HG03280 (cell line): ENCODE results near the gene SIT1.

Experiments
- ATAC-seq: cut with Tn5 transposase; IDR thresholded peaks from one replicate; pipeline ENCODE4 v1.9.1; 2021; ENCODE audit warnings: mild to moderate bottlenecking, moderate library complexity; ENCODE audit not compliant: unreplicated experiment

SIT1 gene

GRCh38 chr9:35650341-35651158, at the start of gene SIT1:
Gene SIT1 (minus strand): TSS chr9:35650931. CDS start chr9:35650853, 78 bp downstream.
- no peak for ATAC-seq

- no peak for ATAC-seq
These were observed 49.3 kb upstream of the SIT1 start for GRCh38 chr9:35700031-35700430.

- no peak for ATAC-seq
These were observed 47.5 kb upstream of the SIT1 start for GRCh38 chr9:35698231-35698630.

GRCh38 chr9:35697486-35697885, 46.8 kb upstream of the SIT1 start:
- no peak for ATAC-seq

GRCh38 chr9:35696520-35697215, 45.9 kb upstream of the SIT1 start:
- peak; percentile 80 for ATAC-seq

GRCh38 chr9:35695943-35696401, 45.2 kb upstream of the SIT1 start:
- no peak for ATAC-seq

GRCh38 chr9:35691757-35692301, 41.1 kb upstream of the SIT1 start:
- ATAC-seq, result no peak

- no peak for ATAC-seq
These were observed 40.6 kb upstream of the SIT1 start for GRCh38 chr9:35691334-35691650.

- no peak for ATAC-seq
These were observed 40.0 kb upstream of the SIT1 start for GRCh38 chr9:35690614-35691333.

- no peak for ATAC-seq
These were observed 39.5 kb upstream of the SIT1 start for GRCh38 chr9:35690294-35690613.

GRCh38 chr9:35689542-35690293, 39.0 kb upstream of the SIT1 start, which contains the start of gene TPM2:
Gene TPM2 (minus strand): TSS chr9:35689925. CDS start chr9:35689817, 108 bp downstream.
- ATAC-seq, result no peak

GRCh38 chr9:35688558-35689541, 38.1 kb upstream of the SIT1 start:
- no peak for ATAC-seq

- no peak for ATAC-seq
These were observed 37.3 kb upstream of the SIT1 start for GRCh38 chr9:35687972-35688557.

- no peak for ATAC-seq
These were observed 36.6 kb upstream of the SIT1 start for GRCh38 chr9:35687306-35687705.

GRCh38 chr9:35686222-35687203, 35.8 kb upstream of the SIT1 start:
- ATAC-seq, result no peak

- ATAC-seq, result no peak
These were observed 34.8 kb upstream of the SIT1 start for GRCh38 chr9:35685506-35685905.

- ATAC-seq, result no peak
These were observed 34.2 kb upstream of the SIT1 start for GRCh38 chr9:35684921-35685320.

- no peak for ATAC-seq
These were observed 32.6 kb upstream of the SIT1 start for GRCh38 chr9:35683323-35683722.
